ENCODE results near the gene NRL. TPM values are rescaled to one million over a fixed set of nuclear protein-coding genes. Genes with fewer than 3 reads are reported as not detected.

Gene NRL
- total RNA-seq, 1 donor from 2014 or later = 3.6 TPM

DNA sequence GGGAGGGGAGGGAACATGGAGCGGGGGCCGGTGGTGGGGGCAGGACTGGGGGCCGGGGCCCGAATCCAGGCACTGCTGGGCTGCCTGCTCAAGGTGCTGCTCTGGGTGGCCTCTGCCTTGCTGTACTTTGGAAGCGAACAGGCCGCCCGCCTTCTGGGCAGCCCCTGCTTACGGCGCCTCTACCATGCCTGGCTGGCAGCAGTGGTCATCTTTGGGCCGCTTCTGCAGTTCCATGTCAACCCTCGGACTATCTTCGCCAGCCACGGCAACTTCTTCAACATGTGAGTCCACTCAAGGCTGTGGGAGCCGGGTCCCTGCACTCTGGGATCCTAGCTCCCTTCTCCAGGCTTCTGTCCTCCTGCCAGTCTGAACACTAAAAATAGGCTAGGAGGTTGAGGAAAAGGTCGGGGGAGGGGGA, 16.8 kb upstream of the NRL start:
- H3K36me3 ChIP-seq (ENCODE audit: control insufficient read depth, insufficient read depth, low read length) = no peaks in the 10 kb centered on the region
- no peak for DNase-seq (ENCODE audit: low read depth)
- TF ChIP-seq, protein P1, sequence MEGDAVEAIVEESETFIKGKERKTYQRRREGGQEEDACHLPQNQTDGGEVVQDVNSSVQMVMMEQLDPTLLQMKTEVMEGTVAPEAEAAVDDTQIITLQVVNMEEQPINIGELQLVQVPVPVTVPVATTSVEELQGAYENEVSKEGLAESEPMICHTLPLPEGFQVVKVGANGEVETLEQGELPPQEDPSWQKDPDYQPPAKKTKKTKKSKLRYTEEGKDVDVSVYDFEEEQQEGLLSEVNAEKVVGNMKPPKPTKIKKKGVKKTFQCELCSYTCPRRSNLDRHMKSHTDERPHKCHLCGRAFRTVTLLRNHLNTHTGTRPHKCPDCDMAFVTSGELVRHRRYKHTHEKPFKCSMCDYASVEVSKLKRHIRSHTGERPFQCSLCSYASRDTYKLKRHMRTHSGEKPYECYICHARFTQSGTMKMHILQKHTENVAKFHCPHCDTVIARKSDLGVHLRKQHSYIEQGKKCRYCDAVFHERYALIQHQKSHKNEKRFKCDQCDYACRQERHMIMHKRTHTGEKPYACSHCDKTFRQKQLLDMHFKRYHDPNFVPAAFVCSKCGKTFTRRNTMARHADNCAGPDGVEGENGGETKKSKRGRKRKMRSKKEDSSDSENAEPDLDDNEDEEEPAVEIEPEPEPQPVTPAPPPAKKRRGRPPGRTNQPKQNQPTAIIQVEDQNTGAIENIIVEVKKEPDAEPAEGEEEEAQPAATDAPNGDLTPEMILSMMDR (IDR thresholded peaks at IDR 0.05; ENCODE audit: insufficient read depth, low read length, poor library complexity, severe bottlenecking) = no peak
- H3K4me3 ChIP-seq (ENCODE audit: low read depth, low read length) = no peak overlapping the region
- no peaks in the 10 kb centered on the region for H3K27me3 ChIP-seq (ENCODE audit: control insufficient read depth, insufficient read depth, low read length)

DNA sequence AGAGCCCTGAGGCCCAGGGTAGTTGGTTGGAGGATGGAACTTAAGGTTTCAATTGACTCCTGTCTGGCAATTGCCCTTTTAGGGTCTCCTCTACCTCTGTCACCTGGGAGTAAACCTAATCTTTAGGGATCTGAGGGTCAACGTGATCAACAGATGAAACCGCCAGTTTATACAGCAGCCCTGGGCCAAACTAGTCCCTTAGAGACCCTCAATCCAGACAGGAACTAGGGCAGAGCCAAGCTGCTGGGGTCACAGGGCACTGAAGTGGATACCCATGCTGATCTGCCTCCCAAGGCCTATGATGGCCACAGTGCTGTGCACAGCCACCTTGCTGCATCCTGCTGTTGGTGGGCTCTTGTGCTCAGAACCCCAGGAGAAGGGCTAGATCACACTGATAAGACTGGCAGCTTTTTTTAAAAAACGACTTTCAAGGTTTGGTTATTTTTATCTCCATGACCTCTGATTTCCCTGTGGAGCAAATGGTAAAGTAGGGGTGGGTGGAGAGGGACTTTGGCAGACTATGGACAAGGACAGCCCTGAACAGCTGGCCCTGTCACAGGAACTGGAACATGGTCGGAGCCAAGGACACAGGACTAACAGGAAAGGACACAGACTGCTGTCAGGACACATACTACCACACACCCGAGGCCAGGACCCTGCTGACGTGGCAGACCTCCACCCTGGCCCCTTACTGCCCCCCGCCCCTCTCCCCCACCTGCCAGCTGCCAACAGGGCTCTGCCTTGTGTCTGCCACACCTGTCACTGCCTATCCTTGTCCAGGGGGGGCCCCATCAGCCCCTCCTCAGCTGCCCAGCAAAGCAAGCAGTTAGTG, 16.2 kb upstream of the NRL start:
- Histone ChIP-seq H3K4me3 (ENCODE audit: low read depth, low read length) (no peak overlapping the region), H3K27me3 (ENCODE audit: control insufficient read depth, insufficient read depth, low read length) (no peaks in the 10 kb centered on the region), H3K36me3 (ENCODE audit: control insufficient read depth, insufficient read depth, low read length) (no peaks in the 10 kb centered on the region)
- TF ChIP-seq, protein P1 (IDR thresholded peaks at IDR 0.05; ENCODE audit: insufficient read depth, low read length, poor library complexity, severe bottlenecking) = no peak
- DNase-seq (ENCODE audit: low read depth) = no peak

DNA sequence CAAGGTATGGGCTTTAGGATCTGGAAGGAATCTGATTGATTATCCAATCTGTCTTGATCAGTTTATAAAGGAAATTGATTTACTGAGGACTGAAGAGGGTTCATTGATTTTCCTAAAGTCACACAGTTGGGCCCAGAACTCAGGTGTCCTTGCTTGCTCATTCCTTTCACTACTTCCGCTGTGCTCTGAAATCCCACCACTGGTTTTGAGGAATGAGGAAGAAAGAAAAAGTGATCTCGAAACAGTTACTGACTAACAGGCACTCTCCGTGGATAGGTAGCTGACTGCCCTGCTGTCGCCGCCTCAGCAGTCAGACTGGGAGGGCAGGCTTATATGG, 15.6 kb upstream of the NRL start, which contains the start of gene FITM1:
Gene FITM1 (plus strand): TSS at position 280 of the 337 bp plus-strand sequence. CDS start 905 bp downstream, outside the sequence.
- no peaks in the 10 kb centered on the region for H3K36me3 ChIP-seq (ENCODE audit: control insufficient read depth, insufficient read depth, low read length)
- H3K27me3 ChIP-seq (ENCODE audit: control insufficient read depth, insufficient read depth, low read length) = no peaks in the 10 kb centered on the region
- TF ChIP-seq, protein P1 (IDR thresholded peaks at IDR 0.05; ENCODE audit: insufficient read depth, low read length, poor library complexity, severe bottlenecking) = no peak
- DNase-seq (ENCODE audit: low read depth) = no peak
- H3K4me3 ChIP-seq (ENCODE audit: low read depth, low read length) = no peak within 1 kb of the TSS

DNA sequence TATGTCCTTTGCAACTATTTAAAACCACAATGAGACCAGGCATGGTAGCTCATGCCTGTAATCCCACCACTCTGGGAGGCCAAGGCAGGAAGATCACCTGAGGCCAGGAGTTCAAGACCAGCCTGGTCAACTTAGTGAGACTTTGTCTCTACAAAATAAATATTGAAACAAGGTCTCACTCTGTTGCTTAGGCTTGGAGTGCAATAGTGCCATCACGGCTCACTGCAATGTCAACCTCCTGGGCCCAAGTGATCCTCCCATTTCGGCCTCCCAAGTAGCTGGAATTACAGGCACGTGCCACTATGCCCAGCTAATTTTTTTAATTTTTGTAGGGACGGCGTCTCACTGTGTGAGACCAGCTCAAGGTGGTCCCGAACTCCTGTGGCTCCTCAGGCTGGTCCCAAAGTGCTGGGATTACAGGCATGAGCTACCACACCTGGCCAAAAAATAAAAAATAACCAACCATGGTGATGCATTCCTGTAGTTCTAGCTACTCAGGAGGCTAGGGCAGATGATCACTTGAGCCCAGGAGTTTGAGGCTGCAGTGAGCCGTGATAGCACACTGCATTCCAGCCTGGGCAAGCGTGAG, 14.8 kb upstream of the NRL start:
- DNase-seq (ENCODE audit: low read depth) = no peak
- H3K36me3 ChIP-seq (ENCODE audit: control insufficient read depth, insufficient read depth, low read length) = no peaks in the 10 kb centered on the region

DNA sequence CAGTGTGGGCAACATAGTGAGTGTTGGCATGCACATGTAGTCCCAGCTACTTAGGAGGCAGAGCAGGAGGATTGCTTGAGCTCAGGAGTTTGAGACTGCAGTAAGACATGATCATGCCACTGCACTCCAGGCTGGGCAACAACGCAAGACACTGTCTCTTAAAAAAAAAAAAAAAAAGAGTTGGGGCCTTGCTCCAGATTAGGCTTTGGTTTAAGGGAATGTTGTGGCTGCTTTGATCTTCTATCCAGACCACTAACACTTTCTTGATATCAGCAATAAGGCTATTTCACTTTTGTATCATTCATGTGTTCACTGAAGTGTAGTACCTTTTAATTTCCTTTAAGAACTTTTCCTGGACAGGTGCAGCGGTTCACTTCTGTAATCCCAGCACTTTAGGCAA, 12.9 kb upstream of the NRL start:
- H3K36me3 ChIP-seq (ENCODE audit: control insufficient read depth, insufficient read depth, low read length) = no peaks in the 10 kb centered on the region
- H3K27me3 ChIP-seq (ENCODE audit: control insufficient read depth, insufficient read depth, low read length) = no peaks in the 10 kb centered on the region
- DNase-seq (ENCODE audit: low read depth) = no peak
- TF ChIP-seq, protein P1 (IDR thresholded peaks at IDR 0.05; ENCODE audit: insufficient read depth, low read length, poor library complexity, severe bottlenecking) = no peak
- H3K4me3 ChIP-seq (ENCODE audit: low read depth, low read length) = no peak overlapping the region

More for the DNA sequence above, 14.8 kb upstream of the NRL start:
- Histone ChIP-seq H3K27me3 (ENCODE audit: control insufficient read depth, insufficient read depth, low read length) (no peaks in the 10 kb centered on the region), H3K4me3 (ENCODE audit: low read depth, low read length) (no peak overlapping the region)
- TF ChIP-seq, protein P1 (IDR thresholded peaks at IDR 0.05; ENCODE audit: insufficient read depth, low read length, poor library complexity, severe bottlenecking) = no peak

Measured in kidney epithelial cell (primary cell).